HG03025 (cell line): ENCODE results near the gene CHD2.
A peak's percentile ranks its signal among the peaks of the same experiment; 100 is the strongest.

Experiments used
- ATAC-seq: cut with Tn5 transposase; IDR thresholded peaks from one replicate; pipeline ENCODE4 v1.9.1; 2021; ENCODE audit warnings: mild to moderate bottlenecking, moderate library complexity; ENCODE audit not compliant: unreplicated experiment, low FRiP score

CHD2 gene

DNA sequence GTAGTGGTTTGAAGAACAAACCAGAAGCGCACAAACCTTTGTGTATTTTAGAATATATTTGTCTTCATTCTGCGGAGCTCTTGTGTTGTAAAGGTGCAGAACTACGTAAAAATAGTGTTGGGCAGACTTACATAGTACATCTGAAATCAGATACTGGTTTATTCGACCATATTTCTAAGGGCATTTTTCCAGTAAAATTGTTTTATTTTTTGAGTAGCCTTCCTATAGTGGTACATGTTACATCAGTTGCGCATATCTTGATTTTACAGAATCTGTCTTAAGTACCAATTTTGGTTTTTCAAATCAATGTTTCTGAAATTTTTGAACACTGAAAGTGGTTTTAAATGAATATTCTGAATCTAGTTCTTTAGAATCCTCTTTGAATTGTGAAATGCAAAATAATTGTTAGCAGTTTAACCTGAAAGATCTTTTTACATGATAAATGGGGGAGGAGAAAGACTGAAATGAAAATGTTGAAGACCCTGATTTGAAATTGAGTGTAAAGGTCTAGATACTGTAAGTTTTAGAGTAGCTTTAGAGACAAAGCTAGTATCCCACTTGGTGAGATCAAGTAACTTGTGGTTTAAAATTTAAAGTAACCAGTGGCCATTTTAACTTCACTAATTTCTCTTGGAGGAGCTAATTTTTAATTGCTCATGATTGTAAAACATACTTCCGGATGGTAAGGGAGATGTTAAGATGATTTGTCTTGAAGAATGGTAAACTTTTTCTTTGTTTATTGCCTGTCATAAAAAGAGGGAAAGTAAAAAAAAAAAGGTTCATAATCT, 15.5 kb upstream of the CHD2 start:
- no peak for ATAC-seq

DNA sequence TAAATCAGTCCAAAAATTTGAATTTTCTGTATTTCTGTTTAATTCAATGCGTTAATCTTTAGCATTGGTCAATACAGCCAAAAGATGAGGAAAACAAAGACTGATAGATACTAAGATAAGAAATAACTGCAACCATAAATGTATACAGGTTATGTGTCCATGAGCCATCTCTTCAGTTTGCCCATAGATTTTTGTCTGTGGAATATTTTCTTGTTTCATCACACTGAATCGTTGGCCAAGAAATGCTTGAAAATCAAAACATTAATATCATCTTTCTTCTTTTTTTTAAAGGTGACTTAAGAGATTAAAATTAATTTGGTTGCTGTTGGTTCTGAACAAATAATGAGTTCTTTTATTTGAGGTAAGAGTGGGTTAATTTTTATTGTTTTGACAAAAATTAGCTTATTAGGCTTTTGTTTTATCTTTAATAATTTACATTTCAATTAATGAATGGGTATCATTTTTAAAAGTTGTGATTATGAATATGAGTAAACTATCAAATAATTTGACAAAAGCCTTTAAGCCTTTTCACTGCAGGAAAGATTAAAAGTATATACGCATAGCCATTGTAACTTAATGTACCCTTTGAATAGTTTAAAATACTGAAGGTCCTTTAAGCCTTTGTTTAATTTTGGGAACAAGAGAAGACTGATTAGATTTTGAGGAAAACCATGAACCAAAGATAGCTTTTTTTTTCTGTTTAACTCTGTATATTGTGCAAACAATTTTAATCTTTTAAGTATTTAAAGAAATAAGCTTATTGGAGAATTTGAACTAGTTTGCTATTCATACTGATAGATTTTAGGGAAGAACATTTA, 14.7 kb upstream of the CHD2 start:
- no peak for ATAC-seq

DNA sequence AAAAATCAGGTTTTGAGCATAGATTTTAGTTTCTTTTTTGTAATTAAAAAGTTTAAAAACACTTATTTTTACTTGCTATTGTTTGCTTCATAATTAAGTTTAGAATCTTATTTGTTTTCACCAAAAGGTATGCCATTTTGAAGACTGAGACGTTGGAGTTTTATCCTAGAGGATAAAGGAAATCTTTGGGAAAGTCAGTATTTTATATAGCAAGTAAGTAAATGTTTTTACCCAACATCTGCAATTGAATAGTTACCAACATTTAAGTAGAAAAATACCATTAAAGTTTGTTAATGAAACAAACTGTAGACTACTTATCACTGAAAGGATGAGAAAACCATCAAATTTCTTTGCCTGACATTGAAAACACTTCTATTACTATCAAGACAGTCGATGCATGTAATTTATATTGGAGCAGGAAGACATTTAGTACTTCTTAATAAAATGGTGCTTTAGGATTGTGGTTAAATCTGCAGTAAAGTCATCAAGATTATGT, 14.0 kb upstream of the CHD2 start:
- no peak for ATAC-seq

DNA sequence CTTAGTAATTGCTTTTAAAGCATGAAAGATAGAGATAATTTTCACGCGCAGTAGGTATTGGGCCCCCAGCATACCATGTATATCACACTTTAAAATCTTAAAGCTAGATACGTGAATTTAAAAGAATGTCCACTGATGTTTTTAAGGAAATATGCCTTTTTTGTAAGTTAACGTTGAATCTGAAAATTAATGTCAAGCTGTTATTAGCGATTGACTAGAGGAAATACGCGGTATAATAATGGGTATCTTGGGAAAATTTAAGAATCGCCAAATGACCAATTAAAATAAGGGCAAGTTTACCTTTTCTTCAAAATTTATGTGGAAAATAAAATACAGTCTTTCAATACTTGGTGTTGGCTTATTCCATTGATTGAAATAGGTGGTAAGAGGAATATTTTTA, 13.3 kb upstream of the CHD2 start:
- no peak for ATAC-seq

DNA sequence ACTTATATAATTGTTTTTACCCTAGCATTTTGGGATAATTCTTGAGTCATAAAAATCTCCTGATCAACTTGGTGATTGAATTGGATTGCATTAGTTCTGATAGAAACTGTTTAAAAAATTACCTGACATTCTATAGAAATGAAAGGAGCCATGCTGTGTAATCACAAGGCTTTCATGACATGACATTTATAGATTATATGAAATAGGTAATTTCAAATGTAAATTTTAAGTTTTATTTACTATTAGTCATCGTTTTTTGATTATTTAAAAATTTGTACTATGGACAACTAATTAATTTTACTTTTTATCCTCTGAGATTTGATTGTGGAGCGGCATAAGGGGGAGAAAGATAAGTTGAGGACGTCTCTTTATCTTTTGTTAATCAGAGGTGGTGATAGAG, 12.3 kb upstream of the CHD2 start:
- no peak for ATAC-seq

DNA sequence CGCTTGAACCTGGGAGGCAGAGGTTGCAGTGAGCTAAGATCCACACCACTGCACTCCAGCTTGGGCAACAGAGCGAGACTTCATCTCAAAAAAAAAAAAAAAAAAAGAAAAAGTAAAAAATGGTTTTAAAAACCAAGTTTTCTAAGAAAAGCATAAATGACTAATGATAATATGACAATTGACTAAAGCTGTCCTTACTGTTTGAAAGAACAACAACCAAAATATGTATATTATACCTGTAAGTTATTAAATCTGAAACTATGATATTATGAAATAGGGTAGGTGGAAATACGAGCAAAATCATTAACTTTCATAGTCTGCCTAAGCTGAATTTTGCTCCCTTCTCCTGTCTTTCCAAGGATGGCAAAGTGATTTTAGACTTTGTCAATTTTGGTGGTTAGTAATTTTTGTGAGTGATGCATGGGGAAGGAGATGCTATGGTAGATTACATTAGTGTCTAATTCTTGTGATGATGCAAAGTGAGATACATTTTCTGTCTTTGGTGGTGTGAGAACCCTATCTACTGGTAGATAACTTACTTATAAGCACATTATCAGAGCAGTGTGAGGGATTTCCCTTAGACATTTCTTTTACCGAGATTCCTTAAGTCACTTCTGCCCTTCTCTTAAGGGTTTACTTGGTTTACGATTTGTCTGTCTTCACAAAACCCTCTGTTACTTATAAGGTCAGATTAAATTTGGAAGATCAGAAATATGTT, 10.6 kb upstream of the CHD2 start:
- ATAC-seq: no peak

DNA sequence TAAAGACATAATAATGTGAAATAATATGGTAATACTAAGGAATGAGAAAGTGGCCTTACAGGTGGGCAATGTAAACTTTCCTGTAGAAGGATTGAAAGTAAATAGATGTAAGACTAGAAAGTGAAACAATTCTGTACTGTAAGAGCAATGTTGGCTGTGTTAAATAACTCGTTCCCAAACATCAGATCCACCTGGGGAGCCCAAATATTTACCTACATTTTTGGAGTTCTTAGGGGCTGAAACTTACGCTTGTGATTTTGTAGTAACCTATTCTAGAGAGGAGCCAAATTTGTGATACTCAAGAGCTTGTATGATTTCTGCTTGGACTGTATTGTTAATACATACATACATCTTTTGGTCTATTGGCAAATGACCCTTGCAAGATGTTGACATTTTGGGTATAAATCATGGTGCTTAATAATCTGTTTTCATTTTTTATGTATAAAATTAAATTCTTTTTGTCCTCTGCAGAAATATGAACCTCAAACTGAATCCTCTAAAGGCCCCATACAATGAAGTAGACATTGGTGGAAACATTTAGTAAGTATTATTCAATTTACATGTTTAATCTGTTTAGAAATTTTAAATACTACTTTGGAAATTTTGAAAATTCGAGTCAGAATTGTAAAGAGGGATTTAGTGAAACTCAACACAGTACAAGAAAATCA, 8.5 kb upstream of the CHD2 start:
- no peak for ATAC-seq

DNA sequence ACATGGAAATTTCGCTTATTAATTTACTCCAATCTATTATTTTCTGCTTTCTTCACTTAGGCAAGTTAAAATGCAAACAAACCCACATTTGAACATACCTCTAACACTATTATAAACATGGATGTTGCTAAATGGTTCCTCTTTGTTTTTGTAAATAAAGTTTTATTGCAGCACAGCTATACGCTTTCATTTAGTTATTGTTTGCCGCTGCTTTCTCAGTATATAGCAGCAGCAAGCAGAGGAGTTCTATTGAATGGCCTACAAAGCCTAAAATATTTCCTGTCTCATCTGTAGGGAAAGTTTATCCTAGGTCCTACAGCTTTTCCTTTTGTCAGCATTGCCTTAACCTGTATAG, 7.9 kb upstream of the CHD2 start:
- ATAC-seq: no peak

DNA sequence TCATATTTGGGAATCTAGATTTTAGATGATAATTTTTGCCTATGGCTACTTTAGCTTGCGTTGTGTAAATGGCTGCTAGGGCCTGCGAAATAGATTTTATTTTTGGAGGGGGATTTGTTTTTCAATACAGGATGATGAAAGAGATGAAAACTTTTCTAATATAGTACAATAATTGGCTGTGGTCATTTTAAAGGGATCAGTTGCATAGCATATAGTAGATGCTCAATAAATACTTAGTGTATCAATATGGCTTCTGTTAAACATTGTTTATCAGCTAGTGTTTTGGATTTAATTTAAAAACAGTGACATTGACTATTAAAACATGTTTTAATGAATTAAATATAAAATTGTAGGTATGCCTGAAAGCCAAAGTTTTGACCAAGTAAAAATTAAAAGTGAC, 6.9 kb upstream of the CHD2 start:
- ATAC-seq: no peak

DNA sequence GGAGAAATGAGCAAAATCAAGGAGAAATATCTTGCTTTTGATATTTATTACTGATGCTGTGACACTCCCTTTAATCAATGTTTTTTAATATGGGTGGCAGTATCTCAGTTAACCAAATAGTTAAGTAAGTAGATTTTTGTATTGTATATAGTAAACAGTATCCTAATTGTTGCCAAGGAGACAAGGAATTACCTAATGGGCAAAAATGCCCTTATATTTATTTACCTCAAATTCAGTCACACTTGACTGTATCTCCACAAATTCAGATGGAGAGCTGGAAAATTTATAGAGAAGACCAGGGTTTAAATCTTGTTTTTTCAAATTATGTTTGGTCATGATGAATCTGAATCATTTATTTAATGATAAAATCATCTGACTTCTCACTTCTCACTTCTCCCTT, 3.6 kb upstream of the CHD2 start:
- ATAC-seq: no peak

DNA sequence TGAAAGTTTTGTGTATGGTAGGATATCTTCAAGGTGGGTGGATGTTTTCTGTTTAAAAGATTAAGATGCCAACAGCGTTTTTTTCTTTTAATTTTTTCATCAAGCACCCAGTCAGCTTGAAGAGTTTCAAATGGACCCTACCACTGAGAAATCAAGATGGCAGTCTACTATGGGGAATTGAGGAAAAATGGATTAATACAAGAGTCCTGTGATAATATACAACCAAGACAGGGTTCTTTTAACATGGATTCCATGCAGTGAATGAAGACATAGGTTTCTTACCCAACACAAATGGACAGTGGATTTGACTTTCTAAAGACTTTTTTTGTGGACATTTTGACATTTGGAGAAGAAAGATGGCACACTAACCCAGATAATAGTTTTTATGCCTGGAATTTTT, 2.5 kb upstream of the CHD2 start:
- ATAC-seq: no peak

DNA sequence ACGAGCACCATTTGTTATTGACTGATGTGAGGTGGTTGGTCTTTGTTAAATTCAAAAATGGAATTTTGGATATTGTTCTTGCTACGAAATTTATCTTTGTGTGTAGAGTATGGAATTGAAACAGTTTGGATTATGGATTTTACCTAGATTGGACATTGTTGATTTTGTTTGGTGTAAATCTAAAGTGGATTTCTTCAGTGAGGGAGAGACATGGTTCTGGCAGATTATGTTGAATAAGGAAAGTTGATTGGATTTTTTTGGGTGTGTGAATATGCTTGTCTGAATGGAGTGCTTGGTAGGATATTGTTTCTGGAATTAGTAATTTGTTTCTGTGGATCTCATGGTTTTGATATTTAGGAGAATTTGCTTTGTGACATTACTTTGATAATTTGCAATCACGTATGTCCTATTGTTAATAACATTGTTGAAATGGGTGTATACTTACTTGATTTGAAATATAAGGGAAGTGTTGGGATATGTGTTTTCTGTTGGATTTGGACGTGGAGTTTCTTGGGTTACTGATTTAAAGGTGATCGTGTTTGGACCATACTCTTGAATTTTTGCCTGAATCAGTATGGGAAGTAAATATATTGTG, 1.0 kb upstream of the CHD2 start:
- no peak for ATAC-seq

DNA sequence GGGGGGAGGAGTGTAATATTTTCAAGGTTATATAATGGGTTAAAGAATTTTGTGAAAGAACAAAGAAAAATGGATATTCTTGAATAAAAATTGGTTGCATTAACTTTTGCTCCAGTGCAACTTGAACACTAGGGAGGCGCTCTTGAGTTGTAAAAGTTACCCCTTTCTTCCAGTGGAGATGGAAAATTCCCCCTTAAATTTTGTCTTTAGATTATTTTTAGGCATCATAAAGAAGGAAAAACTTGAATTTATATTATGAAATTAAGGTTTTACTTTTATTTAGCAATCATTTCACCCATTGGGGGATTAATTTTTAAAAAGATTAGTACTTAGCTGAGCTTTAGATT, 550 bp upstream of the CHD2 start:
- ATAC-seq: no peak

DNA sequence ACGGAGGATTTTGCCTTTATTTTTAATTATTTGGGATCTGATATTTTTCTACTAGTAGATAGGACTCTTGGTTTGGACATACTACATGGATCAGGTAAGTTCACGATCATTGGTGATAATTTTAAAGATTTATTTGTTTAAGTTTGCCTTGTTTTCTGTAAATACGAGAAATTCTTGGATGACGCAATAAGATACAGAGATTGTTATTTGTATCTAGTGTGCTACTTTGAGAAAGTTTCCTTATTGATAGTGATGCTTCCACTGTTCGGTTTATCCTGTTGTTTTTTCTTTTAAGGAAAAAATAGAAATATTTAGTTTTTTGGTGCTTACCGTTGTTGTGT, 577 bp downstream of the CHD2 start:
- ATAC-seq: no peak

DNA sequence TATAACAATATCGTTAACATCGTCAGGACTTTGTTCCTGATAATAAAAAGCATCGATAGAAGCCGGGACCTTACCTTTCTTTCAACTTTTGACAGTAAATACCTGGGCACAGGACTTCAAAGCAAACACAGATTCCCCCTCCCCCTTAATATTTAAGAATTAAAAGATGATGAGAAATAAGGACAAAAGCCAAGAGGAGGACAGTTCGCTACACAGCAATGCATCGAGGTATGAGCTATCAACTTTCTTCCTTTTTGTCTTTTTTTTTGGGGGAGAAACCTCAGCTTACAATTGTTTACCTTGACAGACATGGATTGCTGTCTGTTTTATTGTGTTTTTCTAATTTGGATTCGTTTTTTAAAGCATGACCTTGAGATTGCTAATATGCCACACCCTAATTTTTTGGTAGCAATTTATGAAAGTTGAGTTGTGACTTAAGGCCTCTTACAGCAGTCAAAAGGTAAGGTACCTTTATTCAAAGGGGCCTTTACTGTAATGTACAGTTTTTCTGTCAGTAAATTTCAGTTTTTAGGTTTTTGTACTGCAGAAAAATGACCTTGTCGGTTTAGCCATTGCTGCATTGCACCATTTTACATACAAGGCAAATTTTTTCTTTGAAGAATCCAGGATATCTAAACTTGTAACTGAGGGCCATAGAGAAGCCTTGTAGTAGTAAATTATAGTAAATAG, 1.1 kb downstream of the CHD2 start:
- ATAC-seq: no peak

DNA sequence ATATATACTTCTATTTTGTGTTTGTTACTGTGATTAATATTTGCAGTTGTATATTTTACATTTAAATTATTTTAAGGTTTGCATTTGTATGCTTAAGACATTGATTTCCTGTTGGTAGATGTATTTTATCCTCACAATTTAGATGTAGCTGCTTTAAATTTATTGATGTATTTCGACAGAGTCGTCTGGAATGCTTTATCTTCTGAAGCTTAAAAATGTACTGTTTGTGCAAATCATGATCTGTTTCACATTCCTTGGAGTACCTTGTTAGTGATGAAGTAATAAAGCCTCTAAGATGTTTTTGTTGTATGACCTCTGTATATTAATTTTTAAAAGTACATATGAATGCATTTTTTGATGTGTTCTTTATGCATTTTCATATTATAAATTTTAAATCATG, 1.9 kb downstream of the CHD2 start:
- no peak for ATAC-seq

DNA sequence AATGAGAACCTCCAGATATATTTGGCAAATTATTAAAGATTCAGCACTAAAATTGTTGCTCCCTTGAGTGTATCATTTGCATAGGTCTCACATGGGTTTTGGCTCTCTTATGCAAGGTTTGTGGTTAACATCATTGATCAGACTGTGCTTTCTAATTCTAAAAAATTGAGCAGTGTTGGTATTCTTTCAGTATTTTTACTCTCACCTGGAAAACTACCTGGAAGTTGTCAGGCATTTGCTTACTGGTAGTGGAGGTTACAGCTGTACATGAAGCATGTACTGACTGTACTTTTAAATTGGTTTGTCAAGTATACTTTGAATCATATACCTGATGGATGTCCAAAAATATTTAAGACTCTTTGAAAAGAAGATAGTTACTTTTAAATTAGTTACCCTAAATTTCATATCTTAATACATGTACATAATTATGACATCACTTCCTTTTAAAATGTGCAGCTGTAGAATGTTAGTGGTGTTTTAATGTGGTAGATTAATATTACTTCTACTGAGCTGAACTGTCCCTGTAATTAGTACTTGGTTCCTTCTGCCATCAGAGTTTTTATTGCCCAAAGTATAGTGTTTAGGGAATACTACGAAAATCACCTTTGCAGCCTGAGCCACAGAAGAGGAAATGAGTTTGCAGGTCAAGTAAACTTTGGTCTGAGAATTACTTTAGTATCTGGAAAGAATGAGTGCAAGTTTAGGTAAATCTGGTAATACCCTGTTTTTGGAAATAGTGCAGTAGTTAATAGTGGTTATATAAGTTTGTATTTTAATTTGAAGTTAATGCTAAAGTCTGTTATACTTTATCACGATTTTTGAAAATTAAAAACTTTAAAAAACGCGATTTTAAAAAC, 2.8 kb downstream of the CHD2 start:
- no peak for ATAC-seq

DNA sequence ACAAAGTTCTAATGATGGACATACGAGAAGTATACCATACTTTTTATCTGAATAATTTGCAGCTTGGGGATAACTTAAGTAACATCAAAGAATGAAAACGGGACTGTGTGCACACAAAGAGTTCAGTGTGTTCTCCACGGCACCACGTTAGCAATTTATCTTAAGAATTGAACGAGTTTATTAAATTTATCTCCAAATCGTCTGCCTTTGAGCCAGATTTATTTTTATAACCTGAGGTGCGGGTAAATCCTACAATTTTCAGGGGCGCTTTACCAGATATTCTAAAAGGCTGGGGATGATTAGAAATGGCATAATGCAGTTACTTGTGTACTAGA, 3.5 kb downstream of the CHD2 start:
- no peak for ATAC-seq

DNA sequence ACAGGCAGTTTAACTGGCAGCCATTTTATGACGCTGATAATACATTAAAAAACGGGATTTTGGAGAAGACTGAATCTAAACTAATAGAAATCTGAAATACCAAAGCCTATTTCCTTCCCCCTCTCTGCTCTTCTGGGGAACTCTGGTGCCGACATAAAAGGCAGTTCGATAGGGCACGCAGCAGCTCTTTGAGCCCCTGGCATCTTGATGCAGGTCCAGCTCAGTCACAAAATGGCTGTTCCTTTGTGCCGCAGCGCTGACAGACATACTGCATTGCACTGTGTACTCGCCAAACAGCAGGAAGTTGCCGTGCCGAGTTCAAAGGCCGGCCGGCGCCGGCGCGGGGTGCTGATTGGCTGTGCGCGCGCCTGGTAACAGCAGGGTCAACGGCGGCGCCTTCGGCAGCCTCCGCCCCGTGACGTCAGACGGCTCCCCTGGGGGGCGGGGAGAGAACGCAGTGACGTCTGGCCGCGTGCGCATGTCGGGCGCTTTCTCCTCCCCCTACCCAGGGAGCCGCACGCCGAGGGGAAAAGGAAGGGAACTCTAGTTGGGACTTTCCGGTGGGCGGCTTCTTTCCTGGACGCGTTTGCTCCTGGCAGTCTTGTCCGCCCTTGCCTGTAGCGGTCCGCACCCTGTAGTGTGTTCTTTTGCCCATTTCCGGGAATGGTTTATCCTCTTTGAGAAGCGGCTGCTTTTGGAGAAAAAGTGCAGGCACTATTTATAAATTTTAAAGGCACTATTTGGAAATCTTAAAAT, 4.0 kb downstream of the CHD2 start:
- ATAC-seq: peak; percentile 84
